AG04449 (cell line): Measurements from ENCODE around the gene IL19.

Source experiments
- CTCF ChIA-PET: fragments of 350-600 bp; formaldehyde crosslinking; extraction: SDS; loops from one replicate; lab custom pipeline; 2021; ENCODE audit warnings: antibody characterized with exemption; lab: Yijun Ruan, JAX
- POLR2A ChIA-PET: fragments of 400-600, 350-600 bp; formaldehyde crosslinking; extraction: SDS; loops from one replicate; lab custom pipeline; 2020; ENCODE audit warnings: antibody characterized with exemption, inconsistent platforms; lab: Yijun Ruan, JAX
- DNase-seq: peaks from one replicate; pipeline ENCODE4 v3.0.0-alpha.2; 2010; ENCODE audit warnings: low read depth, low spot score
- H3K4me3 ChIP-seq: 2 replicates; pipeline ENCODE4 v1.5.1; 2011; ENCODE audit warnings: low read depth, mild to moderate bottlenecking, control low read depth, low read length
- CTCF ChIP-seq: IDR thresholded peaks from one replicate; pipeline ENCODE4 v1.5.1; 2011; ENCODE audit warnings: mild to moderate bottlenecking, moderate library complexity, low read length, control low read depth, inconsistent platforms; ENCODE audit not compliant: insufficient read depth; ENCODE audit errors: missing control alignments

The IL19 gene

GRCh38 chr1:206880314-206880713 is 109.7 kb downstream of the IL19 start:
- CTCF ChIA-PET = interaction anchor here (0.7 to 2.1 kb wide), 5 partner anchors 15 to 71 kb away, joined by 3 to 8 read pairs (median 6); partner anchors contain the start of gene IL20
- POLR2A ChIA-PET = no interaction called here
- DNase-seq = no peak
- H3K4me3 ChIP-seq = no peak overlapping the region
- TF ChIP-seq CTCF = no peak

- ChIA-PET CTCF (no interaction called here), POLR2A (no interaction called here)
- no peak overlapping the region for H3K4me3 ChIP-seq
- DNase-seq = no peak
- no peak for TF ChIP-seq CTCF
Measured at GRCh38 chr1:206882555-206882954, 112.0 kb downstream of the IL19 start.

GRCh38 chr1:206883160-206883559 is 112.6 kb downstream of the IL19 start:
- POLR2A ChIA-PET = no interaction called here
- no peak overlapping the region for H3K4me3 ChIP-seq
- no peak for DNase-seq
- CTCF ChIA-PET = interaction anchor here (0.6 to 2.9 kb wide), 9 partner anchors 8 to 271 kb away, joined by 3 to 16 read pairs (median 4); partner anchors contain the start of genes EIF2D and IL20
- no peak for TF ChIP-seq CTCF

GRCh38 chr1:206883876-206884275 is 113.3 kb downstream of the IL19 start:
- TF ChIP-seq CTCF = no peak
- CTCF ChIA-PET = interaction anchor here (0.6 to 2.9 kb wide), 9 partner anchors 9 to 271 kb away, joined by 3 to 16 read pairs (median 4); partner anchors contain the start of genes EIF2D and IL20
- H3K4me3 ChIP-seq = no peak overlapping the region
- DNase-seq = no peak
- POLR2A ChIA-PET = no interaction called here

- no peak for DNase-seq
- ChIA-PET POLR2A (interaction anchor here (0.7 kb wide), 1 partner anchor 396 kb away, joined by 3 read pairs; no protein-coding TSS in a partner anchor), CTCF (interaction anchor here (1.4 to 3.1 kb wide), 5 partner anchors 20 to 251 kb away, joined by 4 to 16 read pairs (median 10); partner anchors contain the start of gene IL20)
- H3K4me3 ChIP-seq = no peak overlapping the region
- TF ChIP-seq CTCF = no peak
Measured at GRCh38 chr1:206885341-206886060, 114.9 kb downstream of the IL19 start.

GRCh38 chr1:206886831-206887230 is 116.3 kb downstream of the IL19 start:
- H3K4me3 ChIP-seq = no peak overlapping the region
- POLR2A ChIA-PET = no interaction called here
- CTCF ChIA-PET = interaction anchor here (0.9 to 3.1 kb wide), 5 partner anchors 10 to 152 kb away, joined by 3 to 15 read pairs (median 4); partner anchors contain the start of genes IL20 and IL24
- TF ChIP-seq CTCF = no peak
- DNase-seq = no peak
